H1 (cell line): ENCODE results near the gene LDLRAD4. TPM values are rescaled to one million over a fixed set of nuclear protein-coding genes. Genes with fewer than 3 reads are reported as not detected.

Experiments
- CTCF ChIA-PET: fragments of 300-600 bp; sonication (Branson Sonifier 250); formaldehyde crosslinking; loops from one replicate; lab custom pipeline; 2021; ENCODE audit not compliant: partially characterized antibody; lab: Charles Lee
- POLR2A ChIA-PET: fragments of 300-600 bp; sonication (Branson Sonifier 250); formaldehyde crosslinking; loops from one replicate; lab custom pipeline; 2021; ENCODE audit warnings: inconsistent platforms; ENCODE audit not compliant: partially characterized antibody; lab: Charles Lee
- DNase-seq, 2 experiments: peaks; one replicate each; pipeline versions ENCODE4 v3.0.0 to v3.0.0-alpha.2; 2010 to 2022; ENCODE audit warnings: low spot score in 2 of 2, low read depth in 1 of 2, mixed read lengths in 1 of 2
- FAIRE-seq: peaks from 2 replicates; lab custom pipeline; 2011; peaks lifted over from hg19 to GRCh38; lab: Jason Lieb, UNC
- H2AFZ ChIP-seq: 2 replicates; pipeline ENCODE4 v1.8.1; 2012; ENCODE audit warnings: low read length, inconsistent platforms
- H2AK5ac ChIP-seq: 2 replicates; pipeline ENCODE4 v1.6.1; 2013; ENCODE audit warnings: low read depth, low read length
- H2BK120ac ChIP-seq: replicated peaks from 2 replicates; pipeline ENCODE3; 2013; ENCODE audit warnings: low read depth, low read length, inconsistent platforms
- H2BK12ac ChIP-seq: 2 replicates; pipeline ENCODE4 v1.6.1; 2013; ENCODE audit warnings: low read depth, low read length
- H2BK15ac ChIP-seq: 2 replicates; pipeline ENCODE4 v1.6.1; 2013; ENCODE audit warnings: low read length
- H2BK20ac ChIP-seq: 2 replicates; pipeline ENCODE4 v1.6.1; 2013; ENCODE audit warnings: low read length
- H2BK5ac ChIP-seq: 2 replicates; pipeline ENCODE4 v1.6.1; 2013; ENCODE audit warnings: low read depth, low read length
- H3K14ac ChIP-seq: 2 replicates; pipeline ENCODE4 v1.6.1; 2013; ENCODE audit warnings: inconsistent platforms; ENCODE audit not compliant: insufficient read length
- H3K18ac ChIP-seq: 2 replicates; pipeline ENCODE4 v1.6.1; 2013; ENCODE audit warnings: low read length; ENCODE audit errors: extremely low read depth
- H3K23ac ChIP-seq: 2 replicates; pipeline ENCODE4 v1.6.1; 2013; ENCODE audit warnings: inconsistent platforms; ENCODE audit not compliant: insufficient read length
- H3K23me2 ChIP-seq: 2 replicates; pipeline ENCODE4 v1.6.1; 2013; ENCODE audit warnings: low read depth, low read length
- H3K27ac ChIP-seq: 2 replicates; pipeline ENCODE4 v1.6.1; 2011; ENCODE audit warnings: low read depth, low read length, inconsistent platforms
- H3K27me3 ChIP-seq, 4 experiments: replicated peaks in 1 of 4; 1 replicate in 1 of 4; 2 replicates in 3 of 4; pipeline versions ENCODE4 v1.6.1 to v1.8.1; 2011 to 2013; ENCODE audit warnings: low read length in 3 of 4, mild to moderate bottlenecking in 3 of 4, inconsistent platforms in 2 of 4, mixed read lengths in 2 of 4, moderate library complexity in 1 of 4; ENCODE audit not compliant: control insufficient read depth in 3 of 4, insufficient read depth in 3 of 4; ENCODE audit errors: extremely low read depth in 1 of 4
- H3K36me3 ChIP-seq, 4 experiments: 2 replicates each; pipeline versions ENCODE4 v1.6.1 to v1.8.1; 2011 to 2013; ENCODE audit warnings: mild to moderate bottlenecking in 4 of 4, low read length in 3 of 4, moderate library complexity in 2 of 4, control low read depth in 1 of 4, inconsistent platforms in 1 of 4; ENCODE audit not compliant: insufficient read depth in 4 of 4, control insufficient read depth in 2 of 4
- H3K4ac ChIP-seq: replicated peaks from 2 replicates; pipeline ENCODE3; 2013; ENCODE audit warnings: low read length, low read depth, mixed read lengths, inconsistent platforms; ENCODE audit not compliant: insufficient read length
- H3K4me1 ChIP-seq, 4 experiments: replicated peaks in 1 of 4; 1 replicate in 1 of 4; 2 replicates in 3 of 4; pipeline versions ENCODE4 v1.6.1 to v1.8.1; 2011 to 2013; ENCODE audit warnings: low read length in 3 of 4, inconsistent platforms in 2 of 4, mixed read lengths in 1 of 4; ENCODE audit not compliant: insufficient read depth in 4 of 4, control insufficient read depth in 3 of 4
- H3K4me2 ChIP-seq, 2 experiments: 2 replicates each; pipeline versions ENCODE4 v1.6.1 to v1.8.1; 2011 to 2013; ENCODE audit warnings: low read depth in 2 of 2, low read length in 2 of 2, control low read depth in 1 of 2, inconsistent platforms in 1 of 2, mild to moderate bottlenecking in 1 of 2; ENCODE audit not compliant: insufficient read depth in 1 of 2
- H3K4me3 ChIP-seq, 4 experiments: fragments of 200-600, 300-600 bp in 1 of 4; sonication (generic), shearing (Covaris generic), sonication (Bioruptor Twin) in 1 of 4; 2 replicates each; pipeline versions ENCODE4 v1.5.1 to v1.8.1; 2011 to 2016; ENCODE audit warnings: low read length in 4 of 4, low read depth in 3 of 4, control low read depth in 2 of 4, inconsistent platforms in 2 of 4, mild to moderate bottlenecking in 2 of 4, mixed read lengths in 1 of 4, moderate library complexity in 1 of 4; ENCODE audit not compliant: insufficient read depth in 2 of 4; ENCODE audit errors: extremely low read depth in 1 of 4
- H3K56ac ChIP-seq: replicated peaks from 2 replicates; pipeline ENCODE3; 2013; ENCODE audit warnings: low read depth, mild to moderate bottlenecking, mixed read lengths, low read length, inconsistent platforms; ENCODE audit not compliant: insufficient read length
- H3K79me1 ChIP-seq: 2 replicates; pipeline ENCODE4 v1.6.1; 2013; ENCODE audit warnings: low read depth, low read length, control low read depth
- H3K79me2 ChIP-seq, 2 experiments: 2 replicates each; pipeline versions ENCODE4 v1.6.1 to v1.8.1; 2012 to 2013; ENCODE audit warnings: low read length in 2 of 2, mild to moderate bottlenecking in 2 of 2, inconsistent platforms in 1 of 2; ENCODE audit not compliant: insufficient read depth in 2 of 2, control insufficient read depth in 1 of 2
- H3K9ac ChIP-seq, 4 experiments: replicated peaks in 1 of 4; 1 replicate in 1 of 4; 2 replicates in 3 of 4; pipeline versions ENCODE4 v1.6.1 to v1.8.1; 2011 to 2013; ENCODE audit warnings: low read depth in 3 of 4, low read length in 3 of 4, control low read depth in 2 of 4, mild to moderate bottlenecking in 2 of 4, moderate library complexity in 2 of 4, inconsistent platforms in 1 of 4; ENCODE audit errors: extremely low read depth in 1 of 4
- H3K9me3 ChIP-seq, 2 experiments: 2 replicates each; pipeline versions ENCODE4 v1.6.1 to v1.8.1; 2012 to 2013; ENCODE audit warnings: mild to moderate bottlenecking in 2 of 2, moderate library complexity in 2 of 2, control low read depth in 1 of 2, inconsistent platforms in 1 of 2, low read depth in 1 of 2, low read length in 1 of 2, mixed read lengths in 1 of 2; ENCODE audit not compliant: insufficient read depth in 2 of 2
- H4K20me1 ChIP-seq, 2 experiments: replicated peaks in 1 of 2; 2 replicates each; pipeline versions ENCODE3 to v1.8.1; 2011 to 2013; ENCODE audit warnings: inconsistent platforms in 2 of 2, low read length in 2 of 2, mild to moderate bottlenecking in 1 of 2; ENCODE audit not compliant: insufficient read depth in 2 of 2, control insufficient read depth in 1 of 2
- H4K5ac ChIP-seq: 2 replicates; pipeline ENCODE4 v1.6.1; 2013; ENCODE audit warnings: low read length, low read depth, mixed read lengths, inconsistent platforms; ENCODE audit not compliant: insufficient read length
- H4K8ac ChIP-seq: 2 replicates; pipeline ENCODE4 v1.8.0; 2013; ENCODE audit warnings: mild to moderate bottlenecking, moderate library complexity, low read length, inconsistent platforms; ENCODE audit not compliant: insufficient read depth; ENCODE audit errors: extremely low read depth
- H4K91ac ChIP-seq: replicated peaks from 2 replicates; pipeline ENCODE3; 2013; ENCODE audit warnings: low read length, mixed read lengths, inconsistent platforms; ENCODE audit not compliant: insufficient read length
- ASH2L ChIP-seq: fragments of 200-600, 300-600 bp; sonication (generic); IDR thresholded peaks from one replicate; pipeline ENCODE4 v1.7.1; 2017; ENCODE audit warnings: low read length
- GABPA ChIP-seq: IDR thresholded peaks from 2 replicates; pipeline ENCODE4 v1.6.1; 2011; ENCODE audit warnings: mild to moderate bottlenecking, low read length, moderate library complexity, borderline replicate concordance; ENCODE audit not compliant: insufficient read depth
- RNF2 ChIP-seq: fragments of 200-900, 300-1000 bp; sonication (generic); IDR thresholded peaks from 2 replicates; pipeline ENCODE4 v1.7.1; 2016; ENCODE audit warnings: borderline replicate concordance, low read depth, mild to moderate bottlenecking, antibody characterized with exemption, low read length; ENCODE audit not compliant: poor library complexity, severe bottlenecking; ENCODE audit errors: missing control alignments
- RXRA ChIP-seq: IDR thresholded peaks from 2 replicates; pipeline ENCODE4 v1.6.1; 2011; ENCODE audit warnings: low read depth, mild to moderate bottlenecking, low read length, moderate library complexity; ENCODE audit not compliant: insufficient read depth
- SIRT6 ChIP-seq: IDR thresholded peaks from one replicate; pipeline ENCODE4 v1.7.1; 2012; ENCODE audit warnings: low read length, inconsistent platforms
- SRF ChIP-seq: IDR thresholded peaks from 2 replicates; pipeline ENCODE4 v1.6.1; 2011; ENCODE audit warnings: mild to moderate bottlenecking, low read depth, low read length, moderate library complexity
- TAF1 ChIP-seq: IDR thresholded peaks from 2 replicates; pipeline ENCODE4 v1.6.1; 2011; ENCODE audit warnings: mild to moderate bottlenecking, low read depth, low read length
- TBP ChIP-seq: IDR thresholded peaks from 2 replicates; pipeline ENCODE4 v1.6.1; 2011; ENCODE audit warnings: low read depth, low read length, improper control_type of control experiment
- TCF12 ChIP-seq: IDR thresholded peaks from 2 replicates; pipeline ENCODE4 v1.6.1; 2011; ENCODE audit warnings: low read depth, mild to moderate bottlenecking, low read length
- WGBS, 2 experiments: shearing (Covaris generic) in 1 of 2; methylation state at CpG; one replicate each; pipeline versions ENCODE4 v1.1.6 to v1.1.7; 2013 to 2015; ENCODE audit warnings: low lambda C conversion rate in 2 of 2, mixed read lengths in 2 of 2, inconsistent platforms in 1 of 2, low coverage in 1 of 2, missing lambda C conversion rate in 1 of 2; ENCODE audit not compliant: insufficient replicate concordance in 2 of 2, insufficient coverage in 1 of 2, insufficient read length in 1 of 2; ENCODE audit errors: extremely low coverage in 1 of 2, missing lambda C conversion rate in 1 of 2; 5-methylcytosine and 5-hydroxymethylcytosine counted together
- polyA plus RNA-seq, 7 experiments: library from polyadenylated mRNA; depleted of rRNA in 3 of 7; stranded (reverse) in 5 of 7; unstranded in 2 of 7; fragments of >200 nt in 5 of 7; fragments of 200-250 nt in 2 of 7; gene quantifications; 1 replicate in 5 of 7; 2 replicates in 1 of 7; 4 replicates in 1 of 7; pipeline versions ENCODE4 v1.2.1 to v1.2.3, GENCODE V29; 2011 to 2013; ENCODE audit warnings: missing spikeins in 2 of 7, mixed read lengths in 2 of 7
- total RNA-seq: library from RNA; stranded (reverse); fragmentation: NEBNext Ultra II Directional; extraction: Animal tissue kit (Norgen Biotek cat#: 25700); gene quantifications from 2 replicates; pipeline ENCODE4 v1.2.1, GENCODE V29; 2021
- TF ChIP-seq, protein P1 (sequence below): IDR thresholded peaks from 2 replicates; pipeline ENCODE4 v1.6.1; 2011; ENCODE audit warnings: low read depth, mild to moderate bottlenecking, low read length; ENCODE audit not compliant: insufficient read depth

Gene LDLRAD4
- total and polyA plus RNA-seq, 2 of the 8 experiments (the other 6 are each of a cell fraction or from before 2014, with no cell fraction given) = 0.77 to 1.4 TPM

- no peak overlapping the region for H4K91ac ChIP-seq
- no peaks in the 10 kb centered on the region for H3K79me2 ChIP-seq
- ChIA-PET CTCF (interaction anchor here (0.9 to 1.2 kb wide), 4 partner anchors 10 to 552 kb away, joined by 3 to 4 read pairs (median 4); no protein-coding TSS in a partner anchor), POLR2A (no interaction called here)
- no peak overlapping the region for H3K56ac ChIP-seq
- H4K8ac ChIP-seq = no peak overlapping the region
- H3K27ac ChIP-seq = no peak overlapping the region
- no peak overlapping the region for H2AK5ac ChIP-seq
- H2BK5ac ChIP-seq = no peak overlapping the region
- no peak overlapping the region for H3K18ac ChIP-seq
- no peaks in the 10 kb centered on the region for H4K20me1 ChIP-seq
- H3K79me1 ChIP-seq = no peaks in the 10 kb centered on the region
- H2BK120ac ChIP-seq = no peak overlapping the region
- no peak overlapping the region for H2BK20ac ChIP-seq
- H3K9me3 ChIP-seq = no peaks in the 10 kb centered on the region
- H2BK12ac ChIP-seq = no peak overlapping the region
- no peak overlapping the region for H3K14ac ChIP-seq
- no peak overlapping the region for H2BK15ac ChIP-seq
- H3K23me2 ChIP-seq = no peaks in the 10 kb centered on the region
- DNase-seq = no peak
- peaks cover 0 to 2% (median under 1%) of the 10 kb centered on the region in 4 experiments; a peak in 4 of 7 replicates for H3K4me1 ChIP-seq
- TF ChIP-seq TAF1 (no peak), RXRA (no peak), SRF (no peak), RNF2 (no peak), SIRT6 (no peak), TBP (no peak), TCF12 (no peak), ASH2L (no peak), GABPA (no peak)
- TF ChIP-seq, protein P1, sequence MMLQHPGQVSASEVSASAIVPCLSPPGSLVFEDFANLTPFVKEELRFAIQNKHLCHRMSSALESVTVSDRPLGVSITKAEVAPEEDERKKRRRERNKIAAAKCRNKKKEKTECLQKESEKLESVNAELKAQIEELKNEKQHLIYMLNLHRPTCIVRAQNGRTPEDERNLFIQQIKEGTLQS = no peak
- no peaks in the 10 kb centered on the region for H3K36me3 ChIP-seq
- H3K23ac ChIP-seq = no peak overlapping the region
- no peak overlapping the region for H3K4ac ChIP-seq
- WGBS, 2 experiments = 89% methylated on average over 26 of the region's 26 CpGs; no CpG with 5 or more reads in 1 of the 2 experiments
- no peaks in the 10 kb centered on the region for H3K27me3 ChIP-seq
- H3K9ac ChIP-seq = no peak overlapping the region
- no peak overlapping the region for H3K4me2 ChIP-seq
- no peak overlapping the region for H2AFZ ChIP-seq
- FAIRE-seq = no peak
- no peak overlapping the region for H4K5ac ChIP-seq
- H3K4me3 ChIP-seq = no peak overlapping the region
These were observed 43.2 kb downstream of the LDLRAD4 start for GRCh38 chr18:13261661-13262357.
